Cerebellar cortex (tissue), 1 donor: Measurements from ENCODE around the gene LTBP2.

Experiments
- DNase-seq: peaks from one replicate; pipeline ENCODE4 v3.0.0-alpha.2; 2015; ENCODE audit warnings: low spot score

The LTBP2 gene

GRCh38 chr14:74526854-74527585, 85.0 kb downstream of the LTBP2 start:
- no peak for DNase-seq

- DNase-seq, result no peak
These were observed 86.6 kb downstream of the LTBP2 start for GRCh38 chr14:74525361-74525851.

GRCh38 chr14:74524812-74525135, 87.3 kb downstream of the LTBP2 start:
- no peak for DNase-seq

GRCh38 chr14:74524076-74524811, 87.8 kb downstream of the LTBP2 start:
- no peak for DNase-seq

- DNase-seq, result no peak
These were observed 89.3 kb downstream of the LTBP2 start for GRCh38 chr14:74522740-74523139.

- no peak for DNase-seq
These were observed 90.3 kb downstream of the LTBP2 start for GRCh38 chr14:74521756-74522155.

GRCh38 chr14:74519316-74520074, 92.5 kb downstream of the LTBP2 start:
- no peak for DNase-seq

GRCh38 chr14:74518221-74518620, 93.8 kb downstream of the LTBP2 start:
- DNase-seq, result no peak

GRCh38 chr14:74517731-74518130, 94.3 kb downstream of the LTBP2 start:
- no peak for DNase-seq

GRCh38 chr14:74516451-74517160, 95.4 kb downstream of the LTBP2 start:
- no peak for DNase-seq

- DNase-seq, result no peak
These were observed 96.1 kb downstream of the LTBP2 start for GRCh38 chr14:74515891-74516412.

GRCh38 chr14:74514471-74514941, 97.5 kb downstream of the LTBP2 start:
- DNase-seq, result no peak

GRCh38 chr14:74511966-74512830, 99.8 kb downstream of the LTBP2 start:
- no peak for DNase-seq

- DNase-seq, result no peak
These were observed 101.1 kb downstream of the LTBP2 start for GRCh38 chr14:74510959-74511409.

GRCh38 chr14:74510223-74510931, 101.7 kb downstream of the LTBP2 start:
- no peak for DNase-seq

GRCh38 chr14:74509587-74510222, 102.3 kb downstream of the LTBP2 start:
- DNase-seq, result no peak

GRCh38 chr14:74508844-74509428, 103.1 kb downstream of the LTBP2 start:
- DNase-seq, result no peak

GRCh38 chr14:74508292-74508731, 103.7 kb downstream of the LTBP2 start:
- no peak for DNase-seq

- DNase-seq, result no peak
These were observed 104.2 kb downstream of the LTBP2 start for GRCh38 chr14:74507840-74508239.
